ENCODE measurements around the gene ZMIZ1. TPM values are rescaled to one million over a fixed set of nuclear protein-coding genes. Genes with fewer than 3 reads are reported as not detected.

The ZMIZ1 gene
- polyA plus RNA-seq, 1 donor from 2014 or later = 26.8 TPM

DNA sequence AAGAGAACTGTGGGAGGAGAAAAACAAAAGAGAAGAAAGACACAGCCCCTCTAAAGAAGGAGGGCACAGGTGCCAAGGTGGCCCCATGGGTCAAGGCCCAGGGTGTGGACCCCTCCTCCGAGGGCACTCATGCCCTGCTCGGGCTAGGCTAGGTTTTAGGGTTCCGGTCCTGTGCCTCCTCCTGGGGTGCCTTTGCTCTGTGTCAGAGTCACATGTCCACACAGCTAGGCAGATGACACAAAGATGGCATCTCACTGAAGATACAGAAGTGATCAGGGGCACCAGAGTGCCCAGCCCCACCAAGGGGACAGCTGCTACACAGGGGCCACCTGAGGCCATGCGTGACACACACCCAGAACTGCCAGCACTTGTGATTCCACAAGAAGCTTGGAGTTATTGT lies 162.1 kb downstream of the ZMIZ1 start:
- H3K9me2 ChIP-seq (ENCODE audit: insufficient read depth, low read length) = no peaks in the 10 kb centered on the region
- H3K27me3 ChIP-seq (ENCODE audit: insufficient read depth, low read depth, low read length) = no peaks in the 10 kb centered on the region
- TF ChIP-seq SMC3 (conservative IDR thresholded peaks at IDR 0.05; ENCODE audit: poor library complexity) = no peak
- peak overlapping the region; percentile 83 for H3K27ac ChIP-seq (ENCODE audit: low read length)
- H3F3A ChIP-seq (ENCODE audit: insufficient read depth, low read length, poor library complexity, severe bottlenecking) = peaks cover 9% of the 10 kb centered on the region
- H3K79me2 ChIP-seq (replicated peaks; ENCODE audit: insufficient read depth, low read length) = peaks cover 6% of the 10 kb centered on the region
- H3K4me2 ChIP-seq (ENCODE audit: low read length) = no peak overlapping the region
- H3K36me3 ChIP-seq (ENCODE audit: insufficient read depth, low read length) = no peaks in the 10 kb centered on the region
- peak overlapping the region; percentile 59 for H3K9ac ChIP-seq (ENCODE audit: low read length)
- no peaks in the 10 kb centered on the region for H4K20me1 ChIP-seq (ENCODE audit: insufficient read depth)
- H3K4me3 ChIP-seq (ENCODE audit: low read length) = peak overlapping the region; percentile 45
- H2AFZ ChIP-seq (ENCODE audit: low read depth, low read length) = no peak overlapping the region
- H3K9me3 ChIP-seq (ENCODE audit: low read length) = no peaks in the 10 kb centered on the region

DNA sequence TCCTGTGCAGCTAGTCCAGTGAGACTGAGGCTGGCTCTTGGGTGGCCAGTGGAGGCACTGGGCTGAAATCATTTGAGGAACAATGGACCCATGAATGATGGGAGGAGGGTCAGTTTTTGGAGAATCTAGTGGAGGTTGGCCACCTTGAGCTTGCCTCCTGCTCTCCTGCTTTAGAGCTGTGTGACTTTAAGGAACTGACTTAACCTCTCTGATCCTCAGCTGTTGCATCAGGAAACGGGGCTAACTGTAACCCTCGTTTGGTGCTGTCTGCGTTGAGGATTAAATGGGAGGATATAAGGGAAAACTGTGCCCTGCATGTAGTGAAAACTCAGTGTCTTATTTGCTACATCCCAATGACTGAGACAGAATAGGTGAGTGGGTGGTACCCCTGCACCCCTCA lies 163.1 kb downstream of the ZMIZ1 start:
- no peak overlapping the region for H3K27ac ChIP-seq (ENCODE audit: low read length)
- H3K9ac ChIP-seq (ENCODE audit: low read length) = no peak overlapping the region
- H3K4me3 ChIP-seq (ENCODE audit: low read length) = no peak overlapping the region
- no peak overlapping the region for H3K4me2 ChIP-seq (ENCODE audit: low read length)
- no peaks in the 10 kb centered on the region for H4K20me1 ChIP-seq (ENCODE audit: insufficient read depth)
- TF ChIP-seq CTCF (IDR thresholded peaks at IDR 0.05; ENCODE audit: poor library complexity, severe bottlenecking) = no peak
- TF ChIP-seq SMC3 (conservative IDR thresholded peaks at IDR 0.05; ENCODE audit: poor library complexity) = no peak
- no peak for TF ChIP-seq MXI1 (conservative IDR thresholded peaks at IDR 0.05; ENCODE audit: poor library complexity, severe bottlenecking)
- TF ChIP-seq EP300 (conservative IDR thresholded peaks at IDR 0.05; ENCODE audit: poor library complexity, severe bottlenecking) = no peak
- TF ChIP-seq RAD21 (conservative IDR thresholded peaks at IDR 0.05) = no peak
- no peak for TF ChIP-seq TAF1 (IDR thresholded peaks at IDR 0.05; ENCODE audit: low read depth)
- TF ChIP-seq POLR2AphosphoS5 (IDR thresholded peaks at IDR 0.05) = no peak
- TF ChIP-seq, protein P1, sequence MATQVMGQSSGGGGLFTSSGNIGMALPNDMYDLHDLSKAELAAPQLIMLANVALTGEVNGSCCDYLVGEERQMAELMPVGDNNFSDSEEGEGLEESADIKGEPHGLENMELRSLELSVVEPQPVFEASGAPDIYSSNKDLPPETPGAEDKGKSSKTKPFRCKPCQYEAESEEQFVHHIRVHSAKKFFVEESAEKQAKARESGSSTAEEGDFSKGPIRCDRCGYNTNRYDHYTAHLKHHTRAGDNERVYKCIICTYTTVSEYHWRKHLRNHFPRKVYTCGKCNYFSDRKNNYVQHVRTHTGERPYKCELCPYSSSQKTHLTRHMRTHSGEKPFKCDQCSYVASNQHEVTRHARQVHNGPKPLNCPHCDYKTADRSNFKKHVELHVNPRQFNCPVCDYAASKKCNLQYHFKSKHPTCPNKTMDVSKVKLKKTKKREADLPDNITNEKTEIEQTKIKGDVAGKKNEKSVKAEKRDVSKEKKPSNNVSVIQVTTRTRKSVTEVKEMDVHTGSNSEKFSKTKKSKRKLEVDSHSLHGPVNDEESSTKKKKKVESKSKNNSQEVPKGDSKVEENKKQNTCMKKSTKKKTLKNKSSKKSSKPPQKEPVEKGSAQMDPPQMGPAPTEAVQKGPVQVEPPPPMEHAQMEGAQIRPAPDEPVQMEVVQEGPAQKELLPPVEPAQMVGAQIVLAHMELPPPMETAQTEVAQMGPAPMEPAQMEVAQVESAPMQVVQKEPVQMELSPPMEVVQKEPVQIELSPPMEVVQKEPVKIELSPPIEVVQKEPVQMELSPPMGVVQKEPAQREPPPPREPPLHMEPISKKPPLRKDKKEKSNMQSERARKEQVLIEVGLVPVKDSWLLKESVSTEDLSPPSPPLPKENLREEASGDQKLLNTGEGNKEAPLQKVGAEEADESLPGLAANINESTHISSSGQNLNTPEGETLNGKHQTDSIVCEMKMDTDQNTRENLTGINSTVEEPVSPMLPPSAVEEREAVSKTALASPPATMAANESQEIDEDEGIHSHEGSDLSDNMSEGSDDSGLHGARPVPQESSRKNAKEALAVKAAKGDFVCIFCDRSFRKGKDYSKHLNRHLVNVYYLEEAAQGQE (IDR thresholded peaks at IDR 0.05; ENCODE audit: borderline replicate concordance) = no peak
- TF ChIP-seq EZH2 (IDR thresholded peaks at IDR 0.05; ENCODE audit: borderline replicate concordance, insufficient read depth, low read length, poor library complexity, severe bottlenecking) = no peak
- H3F3A ChIP-seq (ENCODE audit: insufficient read depth, low read length, poor library complexity, severe bottlenecking) = peaks cover 9% of the 10 kb centered on the region
- no peaks in the 10 kb centered on the region for H3K9me2 ChIP-seq (ENCODE audit: insufficient read depth, low read length)
- peaks cover 5% of the 10 kb centered on the region for H3K79me2 ChIP-seq (replicated peaks; ENCODE audit: insufficient read depth, low read length)
- H3K27me3 ChIP-seq (ENCODE audit: insufficient read depth, low read depth, low read length) = no peaks in the 10 kb centered on the region
- H3K36me3 ChIP-seq (ENCODE audit: insufficient read depth, low read length) = no peaks in the 10 kb centered on the region
- H3K9me3 ChIP-seq (ENCODE audit: low read length) = no peaks in the 10 kb centered on the region
- no peak overlapping the region for H2AFZ ChIP-seq (ENCODE audit: low read depth, low read length)

GRCh38 chr10:79232864-79233263 lies 164.1 kb downstream of the ZMIZ1 start:
- no peaks in the 10 kb centered on the region for H4K20me1 ChIP-seq (ENCODE audit: insufficient read depth)
- no peaks in the 10 kb centered on the region for H3K9me3 ChIP-seq (ENCODE audit: low read length)
- no peaks in the 10 kb centered on the region for H3K27me3 ChIP-seq (ENCODE audit: insufficient read depth, low read depth, low read length)
- H3K27ac ChIP-seq (ENCODE audit: low read length) = no peak overlapping the region
- H3K36me3 ChIP-seq (ENCODE audit: insufficient read depth, low read length) = no peaks in the 10 kb centered on the region
- no peak overlapping the region for H2AFZ ChIP-seq (ENCODE audit: low read depth, low read length)
- no peak overlapping the region for H3K4me3 ChIP-seq (ENCODE audit: low read length)
- H3K79me2 ChIP-seq (replicated peaks; ENCODE audit: insufficient read depth, low read length) = peaks cover 3% of the 10 kb centered on the region
- TF ChIP-seq POLR2AphosphoS5 (IDR thresholded peaks at IDR 0.05) (no peak), RAD21 (conservative IDR thresholded peaks at IDR 0.05) (no peak), EZH2 (IDR thresholded peaks at IDR 0.05; ENCODE audit: borderline replicate concordance, insufficient read depth, low read length, poor library complexity, severe bottlenecking) (no peak), TAF1 (IDR thresholded peaks at IDR 0.05; ENCODE audit: low read depth) (no peak), CTCF (IDR thresholded peaks at IDR 0.05; ENCODE audit: poor library complexity, severe bottlenecking) (no peak), EP300 (conservative IDR thresholded peaks at IDR 0.05; ENCODE audit: poor library complexity, severe bottlenecking) (no peak), MXI1 (conservative IDR thresholded peaks at IDR 0.05; ENCODE audit: poor library complexity, severe bottlenecking) (no peak), SMC3 (conservative IDR thresholded peaks at IDR 0.05; ENCODE audit: poor library complexity) (no peak)
- TF ChIP-seq, protein P1 (IDR thresholded peaks at IDR 0.05; ENCODE audit: borderline replicate concordance) = no peak
- H3K9me2 ChIP-seq (ENCODE audit: insufficient read depth, low read length) = no peaks in the 10 kb centered on the region
- H3K9ac ChIP-seq (ENCODE audit: low read length) = no peak overlapping the region
- peaks cover 9% of the 10 kb centered on the region for H3F3A ChIP-seq (ENCODE audit: insufficient read depth, low read length, poor library complexity, severe bottlenecking)
- no peak overlapping the region for H3K4me2 ChIP-seq (ENCODE audit: low read length)
